Psoas muscle (tissue), 8 donors: ENCODE measurements around the gene PCDHGA8. TPM values are rescaled to one million over a fixed set of nuclear protein-coding genes. Genes with fewer than 3 reads are reported as not detected.
"Not testable (repeated sequence)": the region's sequence is repeated elsewhere in the genome, so short reads cannot be mapped to it uniquely, and the experiment has no call there.

Source experiments
- ATAC-seq, 4 donors: fragments of 200-7000 bp; cut with Tn5 transposase; one replicate each; pipeline ENCODE4 v1.9.1; 2020; ENCODE audit warnings: moderate library complexity in 3 of 4, mild to moderate bottlenecking in 2 of 4
- DNase-seq, 2 donors: peaks; one replicate each; pipeline ENCODE4 v3.0.0-alpha.2; 2020
- H3K27ac ChIP-seq: fragments of 200-600 bp; one replicate; pipeline ENCODE4 v1.8.0; 2022
- H3K27me3 ChIP-seq, 3 donors: fragments of 200-600 bp in 1 of 3; one replicate each; pipeline versions ENCODE4 v1.6.1 to v1.8.0; 2013 to 2022; ENCODE audit warnings: low read length in 2 of 3, mild to moderate bottlenecking in 2 of 3, moderate library complexity in 1 of 3; ENCODE audit not compliant: insufficient read depth in 3 of 3
- H3K36me3 ChIP-seq, 2 donors: fragments of 200-600 bp in 1 of 2; one replicate each; pipeline versions ENCODE4 v1.6.1 to v1.8.0; 2013 to 2022; ENCODE audit warnings: low read depth in 1 of 2, mild to moderate bottlenecking in 1 of 2, moderate library complexity in 1 of 2; ENCODE audit not compliant: insufficient read depth in 1 of 2
- H3K4me1 ChIP-seq: fragments of 200-600 bp; one replicate; pipeline ENCODE4 v1.8.0; 2022
- H3K4me3 ChIP-seq: fragments of 200-600 bp; one replicate; pipeline ENCODE4 v1.8.0; 2022; ENCODE audit warnings: mild to moderate bottlenecking
- H3K9me3 ChIP-seq: fragments of 200-600 bp; one replicate; pipeline ENCODE4 v1.8.0; 2022
- CTCF ChIP-seq: fragments of 200-600 bp; IDR thresholded peaks from one replicate; pipeline ENCODE4 v1.8.0; 2022; ENCODE audit warnings: antibody characterized with exemption
- WGBS, 3 donors: extraction: QIAGEN DNeasy Blood & Tissue Kit; methylation state at CpG; one replicate each; pipeline versions ENCODE4 v1.1.6 to v1.1.7; 2013; 5-methylcytosine and 5-hydroxymethylcytosine counted together
- intact Hi-C, 2 donors: fragments of 100-400 bp; cut with DNase I; formaldehyde crosslinking; loops; one replicate each; pipeline versions ENCODE4 v1.11.0 to v1.14.2; 2022
- polyA plus RNA-seq, 3 donors: library from polyadenylated mRNA; stranded (reverse); fragments of 200-250 nt; gene quantifications; one replicate each; pipeline ENCODE4 v1.2.3, GENCODE V29; 2013
- total RNA-seq, 4 donors: library from RNA; stranded (reverse); fragmentation: NEBNext Ultra II Directional in 2 of 4; extraction: Animal tissue kit (Norgen Biotek cat#: 25700) in 2 of 4; gene quantifications; one replicate each; pipeline versions ENCODE4 v1.2.1 to v1.2.4, GENCODE V29; 2021 to 2023
- donor health status: healthy with polysubstance abuse.
- donor health status: DM: no; HTN: no; CAD: no; lungs with moderate emphysema.
- donor health status: Bipolar disorder and iron deficiency.
- donor health status: healthy.
- donor health status: DM: yes; HTN: yes; CAD: no.
- donor health status: DM: no; HTN: no; CAD: no.
- donor health status: DM: no; HTN: no; CAD: no.
- donor health status: DM: yes; HTN: yes; CAD: no.

Gene PCDHGA8
- total and polyA plus RNA-seq, 7 donors = 0.04 to 1.6 (median 0.82) TPM

- peak; percentile 64 to 89 (median 82) for ATAC-seq
- Histone ChIP-seq H3K4me1 (no peaks in the 10 kb centered on the region), H3K9me3 (peaks cover 11% of the 10 kb centered on the region), H3K27ac (no peak within 1 kb of the TSS), H3K36me3 (no peaks in the 10 kb centered on the region), H3K27me3 (peaks cover 0 to 67% (median 22%) of the 10 kb centered on the region in 3 donors), H3K4me3 (peak within 1 kb of the TSS; percentile 51)
- peak; percentile 39 for TF ChIP-seq CTCF
- peak in 1 of 2 donors; percentile 69 for DNase-seq
- intact Hi-C loops = loop anchor here in 1 of 2 donors (2.0 kb wide), 1 partner anchor 21 kb away; no protein-coding TSS in a partner anchor
- WGBS, 3 donors = 21 to 25% (median 23%) methylated on average over 32 of the region's 32 CpGs
Measured at GRCh38 chr5:141369994-141370848, 22.2 kb upstream of the PCDHGA8 start, which contains the start of gene PCDHGB3. PCDHGB3 (plus strand) TSS chr5:141370242; CDS start chr5:141370395, 153 bp downstream.

- Histone ChIP-seq H3K36me3 (no peaks in the 10 kb centered on the region), H3K4me1 (no peaks in the 10 kb centered on the region), H3K4me3 (no peak overlapping the region), H3K27me3 (peaks cover 0 to 52% (median 17%) of the 10 kb centered on the region in 3 donors), H3K9me3 (peaks cover 11% of the 10 kb centered on the region), H3K27ac (no peak overlapping the region)
- intact Hi-C loops = no loop called here
- DNase-seq = no peak
- no peak for ATAC-seq
- no peak for TF ChIP-seq CTCF
- 38 to 42% (median 39%) methylated on average over 69 of the region's 69 CpGs for WGBS, 3 donors
Measured at GRCh38 chr5:141371572-141372475, 20.6 kb upstream of the PCDHGA8 start.

- H3K27ac ChIP-seq = no peak within 1 kb of the TSS
- peak; percentile 36 for TF ChIP-seq CTCF
- no peak for DNase-seq
- WGBS, 3 donors = 17 to 18% (median 17%) methylated on average over 27 of the region's 27 CpGs
- peaks cover 16% of the 10 kb centered on the region for H3K9me3 ChIP-seq
- intact Hi-C loops = no loop called here
- H3K4me1 ChIP-seq = no peaks in the 10 kb centered on the region
- H3K4me3 ChIP-seq = peak within 1 kb of the TSS; percentile 52
- H3K36me3 ChIP-seq = no peaks in the 10 kb centered on the region
- H3K27me3 ChIP-seq = peaks cover 0 to 46% (median 17%) of the 10 kb centered on the region in 3 donors
- peak in 3 of 4 donors; percentile 64 to 72 (median 68) for ATAC-seq
Measured at GRCh38 chr5:141373673-141374317, 18.6 kb upstream of the PCDHGA8 start, which contains the start of gene PCDHGA6. PCDHGA6 (plus strand) TSS chr5:141373891; CDS start chr5:141374084, 193 bp downstream.

- no peak for ATAC-seq
Measured at GRCh38 chr5:141374627-141375026, 17.8 kb upstream of the PCDHGA8 start.

GRCh38 chr5:141375444-141376155, 16.8 kb upstream of the PCDHGA8 start:
- DNase-seq, H3K27ac ChIP-seq, H3K36me3 ChIP-seq, intact Hi-C loops, ATAC-seq, H3K4me1 ChIP-seq, H3K4me3 ChIP-seq: not testable (repeated sequence)
- 45 to 60% (median 55%) methylated on average over 28 to 42 of the region's 48 CpGs for WGBS, 3 donors
- H3K27me3 ChIP-seq = peaks cover 0 to 36% (median 14%) of the 10 kb centered on the region in 3 donors
- H3K9me3 ChIP-seq = peaks cover 16% of the 10 kb centered on the region

More at GRCh38 chr5:141374627-141375026, 17.8 kb upstream of the PCDHGA8 start:
- peaks cover 0 to 42% (median 17%) of the 10 kb centered on the region in 3 donors for H3K27me3 ChIP-seq
- intact Hi-C loops = no loop called here
- H3K4me1 ChIP-seq = no peaks in the 10 kb centered on the region
- TF ChIP-seq CTCF = no peak
- H3K9me3 ChIP-seq = peaks cover 16% of the 10 kb centered on the region
- no peak overlapping the region for H3K27ac ChIP-seq
- 55 to 68% (median 60%) methylated on average over 14 of the region's 14 CpGs for WGBS, 3 donors
- no peak for DNase-seq
- H3K4me3 ChIP-seq = peak overlapping the region; percentile 52
- no peaks in the 10 kb centered on the region for H3K36me3 ChIP-seq
